NCI-H1105 (cell line): ENCODE results near the gene TTC7B.

ENCODE experiments used
- DNase-seq: peaks from one replicate; lab custom pipeline; 2025; lab: John Stamatoyannopoulos, UW

The TTC7B gene

GRCh38 chr14:90576581-90576980, 239.6 kb downstream of the TTC7B start:
- DNase-seq = no peak

GRCh38 chr14:90575781-90576180, 240.4 kb downstream of the TTC7B start:
- no peak for DNase-seq

GRCh38 chr14:90575336-90575735, 240.9 kb downstream of the TTC7B start:
- no peak for DNase-seq

- peak; percentile 90 for DNase-seq
Observed at GRCh38 chr14:90574188-90575131, 241.8 kb downstream of the TTC7B start.

- DNase-seq = no peak
Observed at GRCh38 chr14:90573385-90574105, 242.7 kb downstream of the TTC7B start.

- no peak for DNase-seq
Observed at GRCh38 chr14:90572441-90573150, 243.6 kb downstream of the TTC7B start.

GRCh38 chr14:90571149-90571947, 244.9 kb downstream of the TTC7B start:
- DNase-seq = no peak

GRCh38 chr14:90570461-90570860, 245.8 kb downstream of the TTC7B start:
- no peak for DNase-seq

- DNase-seq = no peak
Observed at GRCh38 chr14:90569606-90570387, 246.4 kb downstream of the TTC7B start.

GRCh38 chr14:90569201-90569600, 247.0 kb downstream of the TTC7B start:
- no peak for DNase-seq

- DNase-seq = no peak
Observed at GRCh38 chr14:90568405-90568804, 247.8 kb downstream of the TTC7B start.

GRCh38 chr14:90567991-90568390, 248.2 kb downstream of the TTC7B start:
- no peak for DNase-seq

- DNase-seq = no peak
Observed at GRCh38 chr14:90567191-90567590, 249.0 kb downstream of the TTC7B start.

GRCh38 chr14:90566481-90566880, 249.7 kb downstream of the TTC7B start:
- no peak for DNase-seq

GRCh38 chr14:90564496-90564895, 251.7 kb downstream of the TTC7B start:
- DNase-seq = no peak

- no peak for DNase-seq
Observed at GRCh38 chr14:90562652-90563051, 253.6 kb downstream of the TTC7B start.

GRCh38 chr14:90561920-90562319, 254.3 kb downstream of the TTC7B start:
- DNase-seq = no peak

- DNase-seq = no peak
Observed at GRCh38 chr14:90560991-90561390, 255.2 kb downstream of the TTC7B start.

- DNase-seq = no peak
Observed at GRCh38 chr14:90560558-90560957, 255.7 kb downstream of the TTC7B start.

GRCh38 chr14:90559811-90560492, 256.3 kb downstream of the TTC7B start:
- no peak for DNase-seq
